A549 (cell line): ENCODE results near the gene XYLT1. TPM values are rescaled to one million over a fixed set of nuclear protein-coding genes. Genes with fewer than 3 reads are reported as not detected.

ENCODE experiments used
- ATAC-seq, 2 experiments: fragments of 200-7000 bp in 1 of 2; fragments of >200 bp in 1 of 2; cut with Nextera tagmentation in 1 of 2; cut with Tn5 transposase in 1 of 2; 3 replicates each; pipeline versions ENCODE4 v1.8.0 to v1.9.1; 2018 to 2020; ENCODE audit warnings: mild to moderate bottlenecking in 1 of 2, moderate library complexity in 1 of 2
- CTCF ChIA-PET: fragments of 300-600 bp; sonication (Branson Sonifier 250); formaldehyde crosslinking; extraction: SDS; loops from one replicate; lab custom pipeline; 2021; ENCODE audit warnings: antibody characterized with exemption, inconsistent platforms; lab: Yijun Ruan, JAX
- POLR2A ChIA-PET: fragments of 350-600 bp; formaldehyde crosslinking; extraction: SDS; loops from one replicate; lab custom pipeline; 2021; ENCODE audit warnings: antibody characterized with exemption, inconsistent platforms; lab: Yijun Ruan, JAX
- DNase-seq, 2 experiments: peaks; one replicate each; pipeline versions ENCODE4 v3.0.0 to v3.0.0-alpha.2; 2011 to 2016; ENCODE audit warnings: low read depth in 1 of 2, low spot score in 1 of 2
- FAIRE-seq: peaks from 2 replicates; lab custom pipeline; 2011; peaks lifted over from hg19 to GRCh38; lab: Jason Lieb, UNC
- H3K27ac ChIP-seq, 2 experiments: fragments of >200 bp; sonication (Bioruptor Twin); formaldehyde crosslinking; 3 replicates each; pipeline ENCODE4 v1.5.1; 2016 to 2017
- H3K4me1 ChIP-seq: fragments of >200 bp; sonication (Bioruptor Twin); formaldehyde crosslinking; 3 replicates; pipeline ENCODE4 v1.6.1; 2016
- H3K4me2 ChIP-seq: fragments of >200 bp; sonication (Bioruptor Twin); formaldehyde crosslinking; 3 replicates; pipeline ENCODE4 v1.6.1; 2016
- H3K4me3 ChIP-seq: fragments of >200 bp; sonication (Bioruptor Twin); formaldehyde crosslinking; 3 replicates; pipeline ENCODE4 v1.5.1; 2016
- H3K9me3 ChIP-seq: fragments of >200 bp; sonication (Bioruptor Twin); formaldehyde crosslinking; 3 replicates; pipeline ENCODE4 v1.6.1; 2016
- CBX2 ChIP-seq: fragments of 200-600 bp; sonication (generic); IDR thresholded peaks from 2 replicates; pipeline ENCODE4 v1.6.1; 2016; ENCODE audit warnings: low read depth, mild to moderate bottlenecking, borderline replicate concordance
- CHD2 ChIP-seq: fragments of 150-350 bp; IDR thresholded peaks from 2 replicates; pipeline ENCODE4 v1.6.1; 2014; ENCODE audit warnings: low read length; ENCODE audit not compliant: partially characterized antibody
- EHMT2 ChIP-seq: fragments of 200-600 bp; sonication (generic); IDR thresholded peaks from 2 replicates; pipeline ENCODE4 v1.6.1; 2016; ENCODE audit warnings: antibody characterized with exemption, low read depth, mild to moderate bottlenecking, moderate library complexity
- EP300 ChIP-seq, 2 experiments: fragments of >200 bp; sonication (Bioruptor Twin); formaldehyde crosslinking; IDR thresholded peaks; 2 replicates in 1 of 2; 3 replicates in 1 of 2; pipeline ENCODE4 v1.6.1; 2016 to 2017
- FOSB ChIP-seq: fragments of 250-450 bp; sonication (Bioruptor Pico); IDR thresholded peaks from 2 replicates; pipeline ENCODE4 v1.5.0; 2020; ENCODE audit warnings: mild to moderate bottlenecking, moderate library complexity
- FOSL2 ChIP-seq, 2 experiments: fragments of 450-650 bp in 1 of 2; fragments of >200 bp in 1 of 2; sonication (Bioruptor Twin) in 1 of 2; formaldehyde crosslinking; IDR thresholded peaks; 2 replicates each; pipeline versions ENCODE4 v1.5.0 to v1.6.1; 2016 to 2020; ENCODE audit warnings: mild to moderate bottlenecking in 1 of 2, moderate library complexity in 1 of 2
- GATA3 ChIP-seq: IDR thresholded peaks from 2 replicates; pipeline ENCODE4 v1.6.1; 2012; ENCODE audit warnings: borderline replicate concordance
- HDAC2 ChIP-seq: fragments of 200-600 bp; sonication (generic); IDR thresholded peaks from 2 replicates; pipeline ENCODE4 v1.6.1; 2016
- HEYL ChIP-seq: fragments of 250-450 bp; sonication (Bioruptor Pico); IDR thresholded peaks from 2 replicates; pipeline ENCODE4 v1.8.0; 2021; ENCODE audit warnings: mild to moderate bottlenecking, moderate library complexity
- HOXA7 ChIP-seq: fragments of 250-450 bp; sonication (Bioruptor Pico); IDR thresholded peaks from 2 replicates; pipeline ENCODE4 v1.5.0; 2020; ENCODE audit warnings: mild to moderate bottlenecking, moderate library complexity
- JUN ChIP-seq, 2 experiments: fragments of >200 bp; sonication (Bioruptor Twin); formaldehyde crosslinking; IDR thresholded peaks; 2 replicates in 1 of 2; 3 replicates in 1 of 2; pipeline ENCODE4 v1.6.1; 2016 to 2017
- KDM1A ChIP-seq: fragments of 200-600 bp; sonication (generic); IDR thresholded peaks from 2 replicates; pipeline ENCODE4 v1.6.1; 2016; ENCODE audit warnings: low read depth, mild to moderate bottlenecking
- KDM5A ChIP-seq: fragments of 200-600 bp; sonication (generic); IDR thresholded peaks from 2 replicates; pipeline ENCODE4 v1.6.1; 2016; ENCODE audit warnings: antibody characterized with exemption, mild to moderate bottlenecking
- MAFK ChIP-seq: fragments of 450-650 bp; IDR thresholded peaks from 2 replicates; pipeline ENCODE4 v1.6.1; 2014; ENCODE audit not compliant: partially characterized antibody
- POLR2A ChIP-seq: IDR thresholded peaks from 2 replicates; pipeline ENCODE4 v1.6.1; 2012; ENCODE audit warnings: mild to moderate bottlenecking, low read length
- POLR2AphosphoS2 ChIP-seq: conservative IDR thresholded peaks from 2 replicates; pipeline ENCODE4 v1.6.1; 2012; ENCODE audit warnings: low read length, improper control_type of control experiment, inconsistent platforms
- REST ChIP-seq: fragments of 200-600 bp; sonication (generic); IDR thresholded peaks from 2 replicates; pipeline ENCODE4 v1.6.1; 2016; ENCODE audit warnings: antibody characterized with exemption, mild to moderate bottlenecking, moderate library complexity
- RFX5 ChIP-seq: fragments of 450-650 bp; IDR thresholded peaks from 2 replicates; pipeline ENCODE4 v1.7.1; 2014; ENCODE audit warnings: antibody characterized with exemption, mild to moderate bottlenecking, moderate library complexity
- RNF2 ChIP-seq: fragments of 200-600 bp; sonication (generic); IDR thresholded peaks from 2 replicates; pipeline ENCODE4 v1.6.1; 2016; ENCODE audit warnings: low read depth, mild to moderate bottlenecking, antibody characterized with exemption, moderate library complexity, borderline replicate concordance
- SREBF2 ChIP-seq: fragments of 450-650 bp; IDR thresholded peaks from 2 replicates; pipeline ENCODE4 v1.6.1; 2014; ENCODE audit warnings: mild to moderate bottlenecking, moderate library complexity
- TP53 ChIP-seq: fragments of 250-450 bp; sonication (Bioruptor Pico); IDR thresholded peaks from 2 replicates; pipeline ENCODE4 v1.5.0; 2021; ENCODE audit warnings: mild to moderate bottlenecking, moderate library complexity
- ZC3H11A ChIP-seq: fragments of 450-650 bp; IDR thresholded peaks from 2 replicates; pipeline ENCODE4 v1.6.1; 2014; ENCODE audit warnings: antibody characterized with exemption, mild to moderate bottlenecking
- ZNF302 ChIP-seq: fragments of 250-450 bp; sonication (Bioruptor Pico); IDR thresholded peaks from 2 replicates; pipeline ENCODE4 v1.9.0; 2021; ENCODE audit warnings: inconsistent platforms, mild to moderate bottlenecking, moderate library complexity
- ZSCAN20 ChIP-seq: fragments of 250-450 bp; sonication (Bioruptor Pico); IDR thresholded peaks from 2 replicates; pipeline ENCODE4 v1.8.0; 2022; ENCODE audit warnings: mild to moderate bottlenecking, moderate library complexity
- WGBS: methylation state at CpG from one replicate; pipeline ENCODE4 v1.1.6; 2017; ENCODE audit errors: missing lambda C conversion rate; 5-methylcytosine and 5-hydroxymethylcytosine counted together
- polyA plus RNA-seq, 4 experiments: library from polyadenylated mRNA; depleted of rRNA in 3 of 4; stranded (reverse); fragments of >200 nt; fragmentation: RNase III in 1 of 4; extraction: RNeasy Plus Mini Kit Qiagen cat#74134 plus additional on column Dnase treatment in 1 of 4; gene quantifications; 2 replicates in 3 of 4; 3 replicates in 1 of 4; pipeline ENCODE4 v1.2.3, GENCODE V29; 2011 to 2017
- TF ChIP-seq, protein P1 (sequence below): IDR thresholded peaks from 2 replicates; pipeline ENCODE4 v1.6.1; 2012
- TF ChIP-seq, protein P2 (sequence below): fragments of >200 bp; sonication (Bioruptor Twin); formaldehyde crosslinking; IDR thresholded peaks from 3 replicates; pipeline ENCODE4 v1.5.1; 2016

XYLT1 gene
- polyA plus RNA-seq, 2 of the 4 experiments (the other 2 are of a cell fraction), result 0.78 to 0.88 TPM

DNA sequence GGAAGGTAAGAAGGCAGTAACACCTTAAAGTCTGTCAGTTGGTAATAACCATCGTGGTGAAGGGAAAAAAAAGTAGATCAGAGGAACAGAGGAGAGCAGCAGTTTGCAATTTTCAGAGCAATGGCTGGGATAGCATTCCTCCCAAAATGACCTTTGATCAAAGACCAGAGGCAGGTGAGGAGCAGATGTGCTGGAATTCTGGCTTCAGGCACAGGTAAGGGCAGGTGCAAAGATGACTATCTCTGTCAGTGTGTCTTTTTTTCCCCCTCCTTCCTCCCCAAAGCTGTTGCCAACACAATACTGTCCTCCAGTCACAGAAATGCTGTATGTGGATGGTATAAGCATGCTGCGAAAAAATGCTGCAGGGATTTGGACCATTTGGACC lies 166.7 kb downstream of the XYLT1 start:
- POLR2A ChIA-PET, result no interaction called here
- FAIRE-seq, result no peak

DNA sequence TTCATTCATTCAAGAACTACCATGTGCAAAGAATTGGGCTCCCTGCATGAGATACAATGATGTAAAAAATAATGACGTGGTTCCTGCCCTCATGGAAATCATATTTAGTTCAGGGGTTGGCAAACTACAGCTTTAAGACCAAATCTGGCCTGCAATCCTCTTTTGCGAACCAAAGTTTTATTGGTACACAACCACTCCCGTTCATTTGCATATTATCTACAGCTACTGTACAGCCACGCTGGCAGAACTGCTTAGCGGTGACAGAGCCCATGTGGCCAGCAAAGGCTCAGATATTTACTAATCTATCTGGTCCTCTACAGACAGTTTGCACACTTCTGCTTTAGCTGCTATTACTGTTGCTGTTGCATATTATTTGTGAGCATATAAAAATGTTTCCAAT lies 167.7 kb downstream of the XYLT1 start:
- DNase-seq, result no peak
- Histone ChIP-seq H3K4me3 (no peak overlapping the region), H3K27ac (no peak overlapping the region), H3K4me2 (no peak overlapping the region), H3K9me3 (no peaks in the 10 kb centered on the region)
- 33% methylated on average over 5 of the region's 5 CpGs for WGBS
- POLR2A ChIA-PET, result no interaction called here
- no peak for TF ChIP-seq TP53 (CRISPR knock-in tag)
- no peak for TF ChIP-seq SREBF2
- TF ChIP-seq EP300 (IDR thresholded peaks at IDR 0.05), result no peak
- no peak for TF ChIP-seq HOXA7
- no peak for TF ChIP-seq CHD2
- no peak for TF ChIP-seq POLR2AphosphoS2
- TF ChIP-seq JUN (IDR thresholded peaks at IDR 0.05), result no peak
- TF ChIP-seq REST, result no peak
- TF ChIP-seq, protein P1, sequence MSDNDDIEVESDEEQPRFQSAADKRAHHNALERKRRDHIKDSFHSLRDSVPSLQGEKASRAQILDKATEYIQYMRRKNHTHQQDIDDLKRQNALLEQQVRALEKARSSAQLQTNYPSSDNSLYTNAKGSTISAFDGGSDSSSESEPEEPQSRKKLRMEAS, result no peak
- TF ChIP-seq CBX2, result no peak
- no peak for TF ChIP-seq KDM5A
- TF ChIP-seq MAFK, result no peak
- no peak for TF ChIP-seq HEYL (CRISPR knock-in tag)
- TF ChIP-seq EHMT2, result no peak
- TF ChIP-seq HDAC2, result no peak
- TF ChIP-seq RFX5, result no peak
- no peak for TF ChIP-seq FOSB (CRISPR knock-in tag)
- TF ChIP-seq, protein P2, sequence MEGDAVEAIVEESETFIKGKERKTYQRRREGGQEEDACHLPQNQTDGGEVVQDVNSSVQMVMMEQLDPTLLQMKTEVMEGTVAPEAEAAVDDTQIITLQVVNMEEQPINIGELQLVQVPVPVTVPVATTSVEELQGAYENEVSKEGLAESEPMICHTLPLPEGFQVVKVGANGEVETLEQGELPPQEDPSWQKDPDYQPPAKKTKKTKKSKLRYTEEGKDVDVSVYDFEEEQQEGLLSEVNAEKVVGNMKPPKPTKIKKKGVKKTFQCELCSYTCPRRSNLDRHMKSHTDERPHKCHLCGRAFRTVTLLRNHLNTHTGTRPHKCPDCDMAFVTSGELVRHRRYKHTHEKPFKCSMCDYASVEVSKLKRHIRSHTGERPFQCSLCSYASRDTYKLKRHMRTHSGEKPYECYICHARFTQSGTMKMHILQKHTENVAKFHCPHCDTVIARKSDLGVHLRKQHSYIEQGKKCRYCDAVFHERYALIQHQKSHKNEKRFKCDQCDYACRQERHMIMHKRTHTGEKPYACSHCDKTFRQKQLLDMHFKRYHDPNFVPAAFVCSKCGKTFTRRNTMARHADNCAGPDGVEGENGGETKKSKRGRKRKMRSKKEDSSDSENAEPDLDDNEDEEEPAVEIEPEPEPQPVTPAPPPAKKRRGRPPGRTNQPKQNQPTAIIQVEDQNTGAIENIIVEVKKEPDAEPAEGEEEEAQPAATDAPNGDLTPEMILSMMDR, result no peak
- TF ChIP-seq, all 56 proteins: peak for 0
- CTCF ChIA-PET, result interaction anchor here (1.7 kb wide), 1 partner anchor 11 kb away, joined by 5 read pairs; no protein-coding TSS in a partner anchor
- no peak for ATAC-seq
- H3K4me1 ChIP-seq, result no peaks in the 10 kb centered on the region
- no peak for FAIRE-seq

More for the DNA sequence above, 166.7 kb downstream of the XYLT1 start:
- no peak for DNase-seq
- no peaks in the 10 kb centered on the region for H3K9me3 ChIP-seq
- 20% methylated on average over 2 of the region's 2 CpGs for WGBS
- no peak overlapping the region for H3K4me3 ChIP-seq
- CTCF ChIA-PET, result no interaction called here
- no peak for ATAC-seq
- H3K4me2 ChIP-seq, result no peak overlapping the region
- no peaks in the 10 kb centered on the region for H3K4me1 ChIP-seq
- H3K27ac ChIP-seq, result no peak overlapping the region
- no peak for TF ChIP-seq JUN (IDR thresholded peaks at IDR 0.05)

DNA sequence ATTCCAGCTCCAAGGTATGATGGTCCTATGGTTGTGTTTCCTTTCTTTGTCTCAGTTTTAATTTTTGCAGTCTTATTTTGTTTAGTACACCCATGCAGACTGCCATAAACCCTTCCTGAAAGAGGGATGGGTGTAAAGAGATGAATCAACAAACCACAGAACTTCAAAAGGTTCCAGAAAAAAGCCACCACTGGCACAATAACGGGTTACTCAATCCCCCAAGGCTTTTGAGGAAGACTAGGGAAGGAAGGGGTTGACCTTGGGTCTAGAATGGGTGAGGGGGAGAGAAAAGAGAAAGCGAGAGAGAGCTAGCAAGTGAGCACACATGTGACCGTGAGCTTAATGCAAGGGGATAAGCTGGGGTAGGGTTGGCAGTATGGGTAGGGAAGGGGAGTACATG lies 168.1 kb downstream of the XYLT1 start:
- FAIRE-seq (no peak), ATAC-seq (no peak), DNase-seq (no peak)
- Histone ChIP-seq H3K4me3 (no peak overlapping the region), H3K4me2 (no peak overlapping the region), H3K27ac (no peak overlapping the region), H3K4me1 (no peaks in the 10 kb centered on the region), H3K9me3 (no peaks in the 10 kb centered on the region)
- WGBS, result 16% methylated on average over 3 of the region's 3 CpGs
- POLR2A ChIA-PET, result no interaction called here
- CTCF ChIA-PET, result interaction anchor here (1.7 kb wide), 1 partner anchor 11 kb away, joined by 5 read pairs; no protein-coding TSS in a partner anchor
- TF ChIP-seq, protein P1, result no peak
- TF ChIP-seq CHD2, result no peak
- no peak for TF ChIP-seq KDM1A
- TF ChIP-seq HEYL (CRISPR knock-in tag), result no peak
- no peak for TF ChIP-seq ZC3H11A
- no peak for TF ChIP-seq RNF2
- TF ChIP-seq POLR2A, result no peak
- TF ChIP-seq KDM5A, result no peak
- no peak for TF ChIP-seq ZNF302 (CRISPR knock-in tag)
- TF ChIP-seq ZSCAN20, result no peak
- no peak for TF ChIP-seq GATA3
- TF ChIP-seq FOSL2 (IDR thresholded peaks at IDR 0.05), result no peak
- no peak for TF ChIP-seq FOSL2 (CRISPR knock-in tag; IDR thresholded peaks at IDR 0.05)
- no peak for TF ChIP-seq REST
